ENCODE measurements around the gene RNF175.

GRCh38 chr4:153766758-153767157, 6.9 kb upstream of the RNF175 start:
- TF ChIP-seq CTCF (conservative IDR thresholded peaks at IDR 0.05; ENCODE audit: low read length) (no peak), EZH2phosphoT487 (IDR thresholded peaks at IDR 0.05; ENCODE audit: borderline replicate concordance) (no peak)
